Right lobe of liver (tissue), 6 donors: ENCODE results near the gene ARID4A. TPM values are rescaled to one million over a fixed set of nuclear protein-coding genes. Genes with fewer than 3 reads are reported as not detected.
A peak's percentile ranks its signal among the peaks of the same experiment; 100 is the strongest.
"Not testable (repeated sequence)": the region's sequence is repeated elsewhere in the genome, so short reads cannot be mapped to it uniquely, and the experiment has no call there.

Experiments
- ATAC-seq, 4 donors: fragments of 200-7000 bp; cut with Tn5 transposase; one replicate each; pipeline ENCODE4 v1.9.1; 2020; ENCODE audit warnings: mild to moderate bottlenecking in 4 of 4, moderate library complexity in 4 of 4
- DNase-seq, 3 donors: peaks; one replicate each; pipeline ENCODE4 v3.0.0-alpha.2; 2020
- H3K27ac ChIP-seq, 3 donors: fragments of 200-600 bp; one replicate each; pipeline ENCODE4 v1.8.0; 2022
- H3K27me3 ChIP-seq, 2 donors: fragments of 200-600 bp; one replicate each; pipeline ENCODE4 v1.8.0; 2022
- H3K36me3 ChIP-seq, 4 donors: fragments of 200-600 bp; sonication (generic) in 1 of 4; one replicate each; pipeline versions ENCODE4 v1.5.1 to v1.8.0; 2017 to 2022; ENCODE audit warnings: control low read depth in 1 of 4
- H3K4me1 ChIP-seq, 4 donors: fragments of 200-600 bp; sonication (generic) in 1 of 4; one replicate each; pipeline versions ENCODE4 v1.5.1 to v1.8.0; 2017 to 2022; ENCODE audit warnings: control low read depth in 1 of 4
- H3K4me3 ChIP-seq, 3 donors: fragments of 200-600 bp; one replicate each; pipeline ENCODE4 v1.8.0; 2022
- H3K9me3 ChIP-seq, 4 donors: fragments of 200-600 bp; sonication (generic) in 1 of 4; one replicate each; pipeline versions ENCODE4 v1.5.1 to v1.8.0; 2017 to 2022; ENCODE audit warnings: control low read depth in 1 of 4
- CTCF ChIP-seq, 4 donors: fragments of 200-600 bp in 3 of 4; fragments of 450-650 bp in 1 of 4; IDR thresholded peaks; one replicate each; pipeline versions ENCODE4 v1.5.1 to v1.8.0; 2016 to 2022; ENCODE audit warnings: antibody characterized with exemption in 4 of 4, mild to moderate bottlenecking in 2 of 4
- POLR2A ChIP-seq: fragments of 450-650 bp; IDR thresholded peaks from one replicate; pipeline ENCODE4 v1.6.1; 2017; ENCODE audit warnings: antibody characterized with exemption, mild to moderate bottlenecking
- WGBS: methylation state at CpG from one replicate; pipeline ENCODE4 v1.1.6; 2018; ENCODE audit warnings: low coverage, low lambda C conversion rate; ENCODE audit not compliant: insufficient coverage; ENCODE audit errors: missing lambda C conversion rate; 5-methylcytosine and 5-hydroxymethylcytosine counted together
- intact Hi-C, 2 donors: fragments of 100-400 bp; cut with DNase I; formaldehyde crosslinking; loops; one replicate each; pipeline versions ENCODE4 v1.11.2 to v1.14.1; 2022
- long read RNA-seq: library from polyadenylated mRNA; unstranded; transcript quantifications from one replicate; pipeline ENCODE4 v2.0.0, GENCODE V29; 2019
- total RNA-seq, 6 experiments: library from RNA; depleted of rRNA in 2 of 6; stranded (reverse); fragments of >200 nt in 2 of 6; fragmentation: NEBNext Ultra II Directional in 3 of 6; extraction: Animal tissue kit (Norgen Biotek cat#: 25700) in 3 of 6; gene quantifications; one replicate each; pipeline versions ENCODE4 v1.1.0 to v1.2.4, GENCODE V29; 2016 to 2023
- donor health status: DM: no; HTN: yes; CAD: no.
- donor health status: DM: no; HTN: no; CAD: no.
- donor health status: DM: no; HTN: no; CAD: no.
- donor health status: DM: no; HTN: yes; CAD: no.
- donor health status: DM: no; HTN: yes; CAD: no.

The ARID4A gene
- total RNA-seq = 10 to 100 TPM in 4 of 6 experiments, 1 to 10 TPM in 2; 7.6 to 22.1 (median 15.7) TPM
- long read RNA-seq, partial matches to known transcripts = 10 of 12 reads
- long read RNA-seq, other reads (novel, unspliced or antisense) = 2 of 12 reads

GRCh38 chr14:58298477-58299400 is at the start of gene ARID4A:
Gene ARID4A, plus strand, starts transcription at chr14:58298555. Its CDS starts 1,300 bp downstream, at chr14:58299855.
- TF ChIP-seq POLR2A = peak; percentile 96
- no peak for TF ChIP-seq CTCF (IDR thresholded peaks at IDR 0.05)
- peak; percentile 83 to 95 (median 92) for DNase-seq
- Histone ChIP-seq H3K27me3 (no peaks in the 10 kb centered on the region), H3K9me3 (no peaks in the 10 kb centered on the region), H3K4me1 (peaks cover 0 to 41% (median 6%) of the 10 kb centered on the region in 4 donors), H3K4me3 (peak within 1 kb of the TSS; percentile 96 to 97 (median 97)), H3K27ac (peak within 1 kb of the TSS; percentile 96 to 97 (median 97)), H3K36me3 (peaks cover 0 to 18% (median 4%) of the 10 kb centered on the region in 4 donors)
- ATAC-seq = peak; percentile 38 to 48 (median 41)
- intact Hi-C loops = no loop called here
- under 1% methylated on average over 21 of the region's 79 CpGs for WGBS

- intact Hi-C loops = no loop called here
- Histone ChIP-seq H3K9me3 (no peaks in the 10 kb centered on the region), H3K27ac (no peak overlapping the region), H3K27me3 (no peaks in the 10 kb centered on the region), H3K4me3 (no peak overlapping the region), H3K4me1 (peaks cover 0 to 17% (median 8%) of the 10 kb centered on the region in 4 donors), H3K36me3 (peaks cover 0 to 66% (median 12%) of the 10 kb centered on the region in 4 donors)
- no peak for ATAC-seq
- 93% methylated on average over 6 of the region's 8 CpGs for WGBS
- TF ChIP-seq CTCF (IDR thresholded peaks at IDR 0.05) (no peak), POLR2A (no peak)
- no peak for DNase-seq
Observed at GRCh38 chr14:58249611-58250010, 48.7 kb upstream of the ARID4A start.

- peak in 2 of 4 donors; percentile 22 to 27 for ATAC-seq
- WGBS = 96% methylated on average over 3 of the region's 4 CpGs
- Histone ChIP-seq H3K36me3 (peaks cover 8 to 99% (median 37%) of the 10 kb centered on the region in 4 donors), H3K9me3 (no peaks in the 10 kb centered on the region), H3K27ac (no peak overlapping the region), H3K4me1 (no peaks in the 10 kb centered on the region), H3K27me3 (no peaks in the 10 kb centered on the region), H3K4me3 (no peak overlapping the region)
- intact Hi-C loops = no loop called here
- no peak for DNase-seq
- TF ChIP-seq CTCF (IDR thresholded peaks at IDR 0.05) (no peak), POLR2A (no peak)
Observed at GRCh38 chr14:58258156-58258555, 40.2 kb upstream of the ARID4A start.

- H3K9me3 ChIP-seq, H3K4me3 ChIP-seq, DNase-seq, H3K27ac ChIP-seq, ATAC-seq, H3K27me3 ChIP-seq, H3K4me1 ChIP-seq, intact Hi-C loops: not testable (repeated sequence)
- H3K36me3 ChIP-seq = peaks cover 11 to 99% (median 47%) of the 10 kb centered on the region in 4 donors
- 95% methylated on average over 8 of the region's 10 CpGs for WGBS
Observed at GRCh38 chr14:58262005-58262404, 36.4 kb upstream of the ARID4A start.

- Histone ChIP-seq H3K36me3 (peaks cover 11 to 92% (median 36%) of the 10 kb centered on the region in 4 donors), H3K27ac (no peak overlapping the region), H3K4me3 (no peak overlapping the region), H3K9me3 (no peaks in the 10 kb centered on the region), H3K27me3 (no peaks in the 10 kb centered on the region), H3K4me1 (peaks cover 0 to 17% (median under 1%) of the 10 kb centered on the region in 4 donors)
- ATAC-seq (no peak), DNase-seq (no peak)
- intact Hi-C loops = no loop called here
- TF ChIP-seq CTCF (IDR thresholded peaks at IDR 0.05) (no peak), POLR2A (no peak)
Observed at GRCh38 chr14:58265401-58265800, 33.0 kb upstream of the ARID4A start.
